H9 (cell line): ENCODE results near the gene KRTAP5-6. TPM values are rescaled to one million over a fixed set of nuclear protein-coding genes. Genes with fewer than 3 reads are reported as not detected.

Experiments
- DNase-seq: peaks from one replicate; pipeline ENCODE4 v3.0.0-alpha.2; 2017
- H2AFZ ChIP-seq: one replicate; pipeline ENCODE4 v1.6.1; 2013; ENCODE audit warnings: mild to moderate bottlenecking, low read length, control low read depth, moderate library complexity
- H2AK5ac ChIP-seq: 2 replicates; pipeline ENCODE4 v1.6.1; 2013; ENCODE audit warnings: low read length, control low read depth, mixed read lengths; ENCODE audit not compliant: insufficient read length
- H2BK120ac ChIP-seq: one replicate; pipeline ENCODE4 v1.6.1; 2013; ENCODE audit warnings: low read depth, mild to moderate bottlenecking, low read length, control low read depth, inconsistent platforms; ENCODE audit not compliant: poor library complexity, severe bottlenecking
- H2BK12ac ChIP-seq: 2 replicates; pipeline ENCODE4 v1.6.1; 2013; ENCODE audit warnings: low read length, control low read depth, mixed read lengths, low read depth; ENCODE audit not compliant: insufficient read length
- H2BK15ac ChIP-seq: 2 replicates; pipeline ENCODE4 v1.6.1; 2013; ENCODE audit warnings: low read depth, low read length, control low read depth
- H2BK20ac ChIP-seq: one replicate; pipeline ENCODE4 v1.6.1; 2013; ENCODE audit warnings: low read depth, mild to moderate bottlenecking, low read length, control low read depth, inconsistent platforms; ENCODE audit not compliant: poor library complexity, severe bottlenecking
- H2BK5ac ChIP-seq: 2 replicates; pipeline ENCODE4 v1.6.1; 2013; ENCODE audit warnings: low read length, control low read depth, mixed read lengths; ENCODE audit not compliant: insufficient read length
- H3K14ac ChIP-seq: 2 replicates; pipeline ENCODE4 v1.6.1; 2013; ENCODE audit warnings: low read length, control low read depth; ENCODE audit not compliant: insufficient read depth
- H3K18ac ChIP-seq: 2 replicates; pipeline ENCODE4 v1.6.1; 2013; ENCODE audit warnings: low read depth, mild to moderate bottlenecking, mixed read lengths, low read length, control low read depth; ENCODE audit not compliant: insufficient read length
- H3K23ac ChIP-seq: 2 replicates; pipeline ENCODE4 v1.6.1; 2013; ENCODE audit warnings: low read length, control low read depth, mixed read lengths, low read depth; ENCODE audit not compliant: insufficient read length
- H3K23me2 ChIP-seq: 2 replicates; pipeline ENCODE4 v1.6.1; 2013; ENCODE audit warnings: low read depth, mild to moderate bottlenecking, mixed read lengths, low read length, control low read depth; ENCODE audit not compliant: insufficient read length, poor library complexity, severe bottlenecking
- H3K27ac ChIP-seq: 2 replicates; pipeline ENCODE4 v1.5.1; 2013; ENCODE audit warnings: low read length, control low read depth, mixed read lengths, low read depth; ENCODE audit not compliant: insufficient read length
- H3K27me3 ChIP-seq: 2 replicates; pipeline ENCODE4 v1.6.1; 2013; ENCODE audit warnings: low read length, control low read depth, inconsistent platforms; ENCODE audit not compliant: insufficient read depth
- H3K4ac ChIP-seq: 2 replicates; pipeline ENCODE4 v1.6.1; 2013; ENCODE audit warnings: low read depth, mild to moderate bottlenecking, control low read depth, inconsistent platforms, low read length, moderate library complexity
- H3K4me1 ChIP-seq: 2 replicates; pipeline ENCODE4 v1.6.1; 2013; ENCODE audit warnings: low read length, control low read depth, inconsistent platforms; ENCODE audit not compliant: insufficient read depth
- H3K4me2 ChIP-seq: 2 replicates; pipeline ENCODE4 v1.6.1; 2013; ENCODE audit warnings: low read length, control low read depth, mixed read lengths; ENCODE audit not compliant: insufficient read length, insufficient read depth
- H3K56ac ChIP-seq: 2 replicates; pipeline ENCODE4 v1.6.1; 2013; ENCODE audit warnings: low read depth, mild to moderate bottlenecking, mixed read lengths, low read length, control low read depth; ENCODE audit not compliant: insufficient read length
- H3K79me1 ChIP-seq: 2 replicates; pipeline ENCODE4 v1.6.1; 2013; ENCODE audit warnings: low read depth, mild to moderate bottlenecking, moderate library complexity, low read length, control low read depth, inconsistent platforms; ENCODE audit not compliant: insufficient read depth, poor library complexity, severe bottlenecking
- H3K79me2 ChIP-seq: 2 replicates; pipeline ENCODE4 v1.6.1; 2013; ENCODE audit warnings: low read length, control low read depth, inconsistent platforms; ENCODE audit not compliant: insufficient read depth
- H3K9ac ChIP-seq: 2 replicates; pipeline ENCODE4 v1.6.1; 2013; ENCODE audit warnings: low read length, control low read depth, mixed read lengths; ENCODE audit not compliant: insufficient read length; ENCODE audit errors: extremely low read depth
- H3K9me3 ChIP-seq: one replicate; pipeline ENCODE4 v1.6.1; 2013; ENCODE audit warnings: low read depth, low read length, inconsistent platforms; ENCODE audit not compliant: control insufficient read depth
- H3T11ph ChIP-seq: one replicate; pipeline ENCODE4 v1.6.1; 2013; ENCODE audit warnings: mild to moderate bottlenecking, low read length, control low read depth, inconsistent platforms
- H4K20me1 ChIP-seq: one replicate; pipeline ENCODE4 v1.6.1; 2013; ENCODE audit not compliant: control insufficient read depth, insufficient read length, insufficient read depth
- H4K5ac ChIP-seq: 2 replicates; pipeline ENCODE4 v1.6.1; 2013; ENCODE audit warnings: low read depth, mild to moderate bottlenecking, mixed read lengths, low read length, control low read depth; ENCODE audit not compliant: insufficient read length
- H4K8ac ChIP-seq: replicated peaks from 2 replicates; pipeline ENCODE4 v1.6.1; 2013; ENCODE audit warnings: low read length, control low read depth, mixed read lengths, low read depth; ENCODE audit not compliant: insufficient read length
- H4K91ac ChIP-seq: 2 replicates; pipeline ENCODE4 v1.6.1; 2013; ENCODE audit warnings: low read depth, mild to moderate bottlenecking, moderate library complexity, mixed read lengths, low read length, control low read depth; ENCODE audit not compliant: insufficient read length
- H3K27ac Mint-ChIP-seq, 3 experiments: 2 replicates in 2 of 3; 3 replicates in 1 of 3; pipeline ENCODE4 v1.8.0; 2020 to 2021; ENCODE audit warnings: mixed read lengths in 3 of 3, mild to moderate bottlenecking in 1 of 3, moderate library complexity in 1 of 3
- H3K27me3 Mint-ChIP-seq: 2 replicates; pipeline ENCODE4 v1.8.0; 2021; ENCODE audit warnings: low read depth, mild to moderate bottlenecking, moderate library complexity, mixed read lengths
- H3K36me3 Mint-ChIP-seq, 3 experiments: 2 replicates in 2 of 3; 3 replicates in 1 of 3; pipeline ENCODE4 v1.8.0; 2020 to 2021; ENCODE audit warnings: low read depth in 3 of 3, mixed read lengths in 3 of 3; ENCODE audit not compliant: insufficient read depth in 1 of 3
- H3K4me1 Mint-ChIP-seq, 2 experiments: 2 replicates each; pipeline ENCODE4 v1.8.0; 2020; ENCODE audit warnings: mixed read lengths in 2 of 2
- H3K4me3 Mint-ChIP-seq, 2 experiments: 2 replicates in 1 of 2; 3 replicates in 1 of 2; pipeline ENCODE4 v1.8.0; 2020 to 2021; ENCODE audit warnings: mild to moderate bottlenecking in 2 of 2, mixed read lengths in 2 of 2, moderate library complexity in 1 of 2
- H3K9me3 Mint-ChIP-seq, 2 experiments: 2 replicates in 1 of 2; 3 replicates in 1 of 2; pipeline ENCODE4 v1.8.0; 2020; ENCODE audit warnings: mild to moderate bottlenecking in 2 of 2, mixed read lengths in 2 of 2, moderate library complexity in 1 of 2
- WGBS: extraction: QIAGEN DNeasy Blood & Tissue Kit; methylation state at CpG from one replicate; pipeline ENCODE4 v1.1.7; 2013; ENCODE audit warnings: missing lambda C conversion rate, low lambda C conversion rate, mixed read lengths; ENCODE audit not compliant: insufficient read length; ENCODE audit errors: extremely low coverage; 5-methylcytosine and 5-hydroxymethylcytosine counted together
- total RNA-seq: library from RNA; stranded (reverse); gene quantifications from 2 replicates; pipeline ENCODE4 v1.2.1, GENCODE V29; 2021
- TF ChIP-seq, protein P1 (sequence below): fragments of 200-600 bp; sonication (generic); conservative IDR thresholded peaks from 3 replicates; pipeline ENCODE4 v1.8.0; 2021; ENCODE audit warnings: antibody characterized with exemption, mild to moderate bottlenecking

The KRTAP5-6 gene
- total RNA-seq, 1 experiment from 2014 or later = not detected

DNA sequence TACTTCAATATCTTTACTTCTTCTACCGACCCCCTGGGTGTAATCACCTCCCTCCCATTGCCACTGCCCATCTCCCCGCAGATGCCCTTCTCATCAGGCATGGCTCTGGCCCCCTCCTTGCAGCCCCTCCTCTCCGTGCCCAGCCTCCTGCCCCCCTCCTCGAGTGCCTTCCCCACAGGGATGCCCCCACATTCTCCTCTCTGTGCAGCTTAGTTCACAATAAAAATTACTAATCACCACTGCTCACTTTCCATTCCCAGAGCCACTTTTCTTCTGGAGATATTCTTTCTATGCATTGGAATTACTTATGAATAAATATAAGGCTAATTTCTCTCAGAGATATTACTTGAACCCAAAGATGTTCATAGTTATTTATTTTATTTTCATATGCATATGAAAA lies 31.3 kb downstream of the KRTAP5-6 start:
- no peak overlapping the region for H2BK120ac ChIP-seq
- H3K18ac ChIP-seq = no peak overlapping the region
- no peak overlapping the region for H4K5ac ChIP-seq
- H2BK5ac ChIP-seq = no peak overlapping the region
- H3K27ac ChIP-seq = no peak overlapping the region
- no peak overlapping the region for H4K91ac ChIP-seq
- Mint-ChIP-seq H3K9me3 (peaks cover 0 to 13% of the 10 kb centered on the region in 2 experiments; a peak in 3 of 5 replicates), H3K4me1 (peaks cover 2 to 3% of the 10 kb centered on the region in 2 experiments; a peak in 2 of 4 replicates), H3K27ac (no peak overlapping the region), H3K36me3 (no peaks in the 10 kb centered on the region; a peak in 1 of 7 replicates), H3K27me3 (peaks cover 83% of the 10 kb centered on the region), H3K4me3 (no peak overlapping the region)
- H3K27me3 ChIP-seq = no peaks in the 10 kb centered on the region
- no peaks in the 10 kb centered on the region for H3K79me2 ChIP-seq
- no peaks in the 10 kb centered on the region for H3K4me1 ChIP-seq
- no CpG with 5 or more reads among the region's 4 CpGs for WGBS
- H3K56ac ChIP-seq = no peak overlapping the region
- TF ChIP-seq, protein P1, sequence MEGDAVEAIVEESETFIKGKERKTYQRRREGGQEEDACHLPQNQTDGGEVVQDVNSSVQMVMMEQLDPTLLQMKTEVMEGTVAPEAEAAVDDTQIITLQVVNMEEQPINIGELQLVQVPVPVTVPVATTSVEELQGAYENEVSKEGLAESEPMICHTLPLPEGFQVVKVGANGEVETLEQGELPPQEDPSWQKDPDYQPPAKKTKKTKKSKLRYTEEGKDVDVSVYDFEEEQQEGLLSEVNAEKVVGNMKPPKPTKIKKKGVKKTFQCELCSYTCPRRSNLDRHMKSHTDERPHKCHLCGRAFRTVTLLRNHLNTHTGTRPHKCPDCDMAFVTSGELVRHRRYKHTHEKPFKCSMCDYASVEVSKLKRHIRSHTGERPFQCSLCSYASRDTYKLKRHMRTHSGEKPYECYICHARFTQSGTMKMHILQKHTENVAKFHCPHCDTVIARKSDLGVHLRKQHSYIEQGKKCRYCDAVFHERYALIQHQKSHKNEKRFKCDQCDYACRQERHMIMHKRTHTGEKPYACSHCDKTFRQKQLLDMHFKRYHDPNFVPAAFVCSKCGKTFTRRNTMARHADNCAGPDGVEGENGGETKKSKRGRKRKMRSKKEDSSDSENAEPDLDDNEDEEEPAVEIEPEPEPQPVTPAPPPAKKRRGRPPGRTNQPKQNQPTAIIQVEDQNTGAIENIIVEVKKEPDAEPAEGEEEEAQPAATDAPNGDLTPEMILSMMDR = no peak
- no peak overlapping the region for H2BK15ac ChIP-seq
- H3K14ac ChIP-seq = no peak overlapping the region
- no peaks in the 10 kb centered on the region for H3K79me1 ChIP-seq
- no peaks in the 10 kb centered on the region for H3K9me3 ChIP-seq
- H3K23ac ChIP-seq = no peak overlapping the region
- H3K4ac ChIP-seq = no peak overlapping the region
- H3T11ph ChIP-seq = no peak overlapping the region
- H3K23me2 ChIP-seq = no peaks in the 10 kb centered on the region
- H3K4me2 ChIP-seq = no peak overlapping the region
- H2AK5ac ChIP-seq = no peak overlapping the region
- DNase-seq = no peak
- H2AFZ ChIP-seq = no peak overlapping the region
- no peak overlapping the region for H2BK20ac ChIP-seq
- H4K20me1 ChIP-seq = no peaks in the 10 kb centered on the region
- H3K9ac ChIP-seq = no peak overlapping the region
- no peak overlapping the region for H4K8ac ChIP-seq
- no peak overlapping the region for H2BK12ac ChIP-seq
